GM10266 (cell line): Measurements from ENCODE around the gene DOC2A.
"Not testable (repeated sequence)": the region's sequence is repeated elsewhere in the genome, so short reads cannot be mapped to it uniquely, and the experiment has no call there.

Experiments
- DNase-seq: peaks from one replicate; pipeline ENCODE4 v3.0.0; 2012; ENCODE audit errors: extremely low spot score
- CTCF ChIP-seq: IDR thresholded peaks from 2 replicates; pipeline ENCODE4 v1.5.1; 2012; ENCODE audit warnings: mild to moderate bottlenecking, low read depth; ENCODE audit not compliant: control insufficient read depth, insufficient read depth; ENCODE audit errors: missing control alignments

The DOC2A gene

GRCh38 chr16:30026449-30026848 is 15.6 kb upstream of the DOC2A start:
- no peak for TF ChIP-seq CTCF
- DNase-seq, result no peak

GRCh38 chr16:30025574-30025973 is 14.7 kb upstream of the DOC2A start:
- DNase-seq, result no peak
- no peak for TF ChIP-seq CTCF

- no peak for DNase-seq
- no peak for TF ChIP-seq CTCF
These were observed 14.3 kb upstream of the DOC2A start for GRCh38 chr16:30025156-30025555.

DNA sequence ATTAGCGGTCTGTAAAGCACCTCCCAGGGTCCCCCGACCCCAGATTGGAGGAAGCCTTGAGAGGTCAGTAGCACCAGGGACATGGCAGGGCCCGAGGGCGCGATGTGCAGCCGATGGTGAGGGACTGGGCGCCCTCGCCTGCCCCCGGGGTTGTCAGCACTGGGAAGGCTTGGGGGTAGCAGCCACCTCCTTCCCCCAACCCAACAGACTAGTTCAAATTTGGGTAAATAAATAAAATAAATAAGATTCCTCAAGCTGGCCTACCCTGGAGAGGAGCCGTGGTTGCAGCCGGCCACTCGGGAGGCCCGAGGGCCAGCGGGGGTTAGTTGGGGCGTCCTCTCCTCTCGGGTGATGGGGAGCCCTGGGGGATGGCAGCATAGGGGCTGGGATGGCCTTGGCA is 13.6 kb upstream of the DOC2A start:
- no peak for DNase-seq
- TF ChIP-seq CTCF, result no peak

GRCh38 chr16:30023586-30023985 is 12.8 kb upstream of the DOC2A start:
- no peak for TF ChIP-seq CTCF
- DNase-seq, result no peak

GRCh38 chr16:30022887-30023286 is 12.1 kb upstream of the DOC2A start, which contains the start of gene C16orf92:
TSS of gene C16orf92 (plus strand) at chr16:30023198. CDS start at chr16:30023341, 143 bp downstream.
- no peak for TF ChIP-seq CTCF
- no peak for DNase-seq

GRCh38 chr16:30018731-30019158 is 7.9 kb upstream of the DOC2A start:
- no peak for DNase-seq

DNA sequence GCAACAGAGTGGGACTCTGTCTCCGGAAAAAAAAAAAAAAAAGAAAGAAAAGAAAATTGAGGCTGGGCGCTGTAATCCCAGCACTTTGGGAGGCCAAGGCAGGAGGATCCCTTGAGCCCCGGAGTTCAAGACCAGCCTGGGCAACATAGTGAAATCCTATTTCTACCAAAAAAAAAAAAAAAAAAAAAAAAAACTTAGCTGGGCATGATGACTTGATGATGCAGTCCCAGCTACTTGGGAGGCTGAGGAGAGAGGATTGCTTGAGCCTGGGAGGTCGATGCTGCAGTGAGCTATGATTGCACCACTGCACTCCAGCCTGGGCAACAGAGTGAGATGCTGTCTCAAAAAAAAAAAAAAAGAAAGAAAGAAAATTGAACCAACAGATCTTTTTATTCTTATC is 7.1 kb upstream of the DOC2A start:
- not testable (repeated sequence) for DNase-seq

More at GRCh38 chr16:30018731-30019158, 7.9 kb upstream of the DOC2A start:
- no peak for TF ChIP-seq CTCF
